Fibroblast of lung (primary cell): Measurements from ENCODE around the gene SEPHS2. TPM values are rescaled to one million over a fixed set of nuclear protein-coding genes. Genes with fewer than 3 reads are reported as not detected.

Experiments
- DNase-seq, 2 donors: peaks; one replicate each; pipeline versions ENCODE4 v3.0.0 to v3.0.0-alpha.2; 2010; ENCODE audit warnings: low read depth in 2 of 2
- H2AFZ ChIP-seq: 2 replicates; pipeline ENCODE4 v1.5.1; 2012; ENCODE audit warnings: low read length, control low read depth, inconsistent platforms
- H3K27ac ChIP-seq: 2 replicates; pipeline ENCODE4 v1.5.1; 2011; ENCODE audit warnings: low read length, control low read depth; ENCODE audit not compliant: insufficient read depth
- H3K27me3 ChIP-seq: 2 replicates; pipeline ENCODE4 v1.5.1; 2011; ENCODE audit warnings: mild to moderate bottlenecking, low read length; ENCODE audit not compliant: control insufficient read depth, insufficient read depth
- H3K36me3 ChIP-seq: 2 replicates; pipeline ENCODE4 v1.5.1; 2011; ENCODE audit warnings: low read length; ENCODE audit not compliant: control insufficient read depth, insufficient read depth
- H3K4me1 ChIP-seq: 2 replicates; pipeline ENCODE4 v1.5.1; 2011; ENCODE audit warnings: low read length; ENCODE audit not compliant: control insufficient read depth, insufficient read depth; ENCODE audit errors: extremely low read depth
- H3K4me2 ChIP-seq: 2 replicates; pipeline ENCODE4 v1.5.1; 2011; ENCODE audit warnings: low read length, control low read depth; ENCODE audit not compliant: insufficient read depth; ENCODE audit errors: extremely low read depth
- H3K4me3 ChIP-seq, 4 experiments: fragments of 200-600 bp in 1 of 4; sonication (generic) in 1 of 4; replicated peaks in 1 of 4; 2 replicates each; pipeline ENCODE4 v1.5.1; 2011 to 2016; ENCODE audit warnings: low read length in 4 of 4, low read depth in 3 of 4, mild to moderate bottlenecking in 3 of 4, control low read depth in 2 of 4, inconsistent platforms in 1 of 4, mixed read lengths in 1 of 4; ENCODE audit not compliant: insufficient read depth in 1 of 4; ENCODE audit errors: control extremely low read depth in 1 of 4
- H3K79me2 ChIP-seq: 2 replicates; pipeline ENCODE4 v1.5.1; 2012; ENCODE audit warnings: mild to moderate bottlenecking, low read length, inconsistent platforms; ENCODE audit not compliant: control insufficient read depth, insufficient read depth
- H3K9ac ChIP-seq: 2 replicates; pipeline ENCODE4 v1.5.1; 2011; ENCODE audit warnings: mild to moderate bottlenecking, low read length, control low read depth; ENCODE audit not compliant: insufficient read depth
- H3K9me3 ChIP-seq: 2 replicates; pipeline ENCODE4 v1.5.1; 2012; ENCODE audit warnings: low read depth, low read length; ENCODE audit not compliant: control insufficient read depth, insufficient read depth
- H4K20me1 ChIP-seq: 2 replicates; pipeline ENCODE4 v1.5.1; 2011; ENCODE audit warnings: low read length; ENCODE audit not compliant: control insufficient read depth, insufficient read depth; ENCODE audit errors: extremely low read depth
- CTCF ChIP-seq, 2 donors: IDR thresholded peaks in 1 of 2; conservative IDR thresholded peaks in 1 of 2; 1 replicate in 1 of 2; 2 replicates in 1 of 2; pipeline ENCODE4 v1.5.1; 2011 to 2012; ENCODE audit warnings: low read length in 2 of 2, control low read depth in 1 of 2, inconsistent platforms in 1 of 2, low read depth in 1 of 2, mild to moderate bottlenecking in 1 of 2
- EZH2 ChIP-seq: IDR thresholded peaks from 2 replicates; pipeline ENCODE4 v1.5.1; 2012; ENCODE audit warnings: low read length, control low read depth, mild to moderate bottlenecking; ENCODE audit errors: missing control alignments
- polyA plus RNA-seq, 2 donors: library from polyadenylated mRNA; depleted of rRNA in 1 of 2; stranded (reverse) in 1 of 2; unstranded in 1 of 2; fragments of >200 nt; gene quantifications; 2 replicates each; pipeline ENCODE4 v1.2.1, GENCODE V29; 2011 to 2012; ENCODE audit warnings: missing spikeins in 1 of 2
- total RNA-seq: library from RNA; depleted of rRNA; stranded (reverse); fragments of >200 nt; gene quantifications from 2 replicates; pipeline ENCODE4 v1.2.1, GENCODE V29; 2014

The SEPHS2 gene
- total and polyA plus RNA-seq, 2 donors (not counting 1 experiment from before 2014, with no cell fraction given) = 26.6 to 41.8 TPM

- Histone ChIP-seq H3K36me3 (peaks cover 7% of the 10 kb centered on the region), H3K9me3 (no peaks in the 10 kb centered on the region), H3K4me2 (peak overlapping the region; percentile 89), H3K27me3 (no peaks in the 10 kb centered on the region), H4K20me1 (no peaks in the 10 kb centered on the region), H3K27ac (peak overlapping the region; percentile 81), H2AFZ (peak overlapping the region; percentile 77), H3K9ac (peak overlapping the region; percentile 63), H3K4me3 (peak overlapping the region; percentile 52 to 76 (median 62)), H3K4me1 (peaks cover 11% of the 10 kb centered on the region), H3K79me2 (no peaks in the 10 kb centered on the region)
- TF ChIP-seq CTCF (conservative IDR thresholded peaks at IDR 0.05 in 1 of 2, IDR thresholded peaks at IDR 0.05 in 1 of 2; ENCODE audit: low read depth in 1 of 2, low read length in 2 of 2) = no peak
- no peak for TF ChIP-seq EZH2
- DNase-seq = no peak
Observed at GRCh38 chr16:30399435-30400186, 46.1 kb downstream of the SEPHS2 start.

GRCh38 chr16:30398661-30399434 is 46.8 kb downstream of the SEPHS2 start:
- Histone ChIP-seq H2AFZ (no peak overlapping the region), H3K9me3 (no peaks in the 10 kb centered on the region), H3K36me3 (peaks cover 7% of the 10 kb centered on the region), H3K79me2 (no peaks in the 10 kb centered on the region), H3K4me3 (no peak overlapping the region), H3K4me1 (peaks cover 14% of the 10 kb centered on the region), H3K27ac (no peak overlapping the region), H3K4me2 (no peak overlapping the region), H4K20me1 (no peaks in the 10 kb centered on the region), H3K9ac (no peak overlapping the region), H3K27me3 (no peaks in the 10 kb centered on the region)
- no peak for DNase-seq
- TF ChIP-seq CTCF (conservative IDR thresholded peaks at IDR 0.05 in 1 of 2, IDR thresholded peaks at IDR 0.05 in 1 of 2; ENCODE audit: low read depth in 1 of 2, low read length in 2 of 2) (no peak), EZH2 (no peak)
